Cardiac muscle cell (in vitro differentiated cells and primary cell): ENCODE data around the gene JUP. TPM values are rescaled to one million over a fixed set of nuclear protein-coding genes. Genes with fewer than 3 reads are reported as not detected.

Source experiments
- DNase-seq, 2 donors: peaks; one replicate each; pipeline versions ENCODE4 v3.0.0 to v3.0.0-alpha.2; 2010 to 2017; ENCODE audit warnings: low read depth in 1 of 2, low spot score in 1 of 2
- H3K27ac ChIP-seq: fragments of 200-600 bp; sonication (generic); 2 replicates; pipeline ENCODE4 v1.5.1; 2016
- H3K27me3 ChIP-seq: fragments of 200-600 bp; sonication (generic); 2 replicates; pipeline ENCODE4 v1.6.0; 2016; ENCODE audit warnings: control low read depth
- H3K36me3 ChIP-seq: fragments of 200-600 bp; sonication (generic); 2 replicates; pipeline ENCODE4 v1.5.1; 2016; ENCODE audit warnings: control low read depth
- H3K4me1 ChIP-seq: fragments of 200-600 bp; sonication (generic); 2 replicates; pipeline ENCODE4 v1.8.1; 2017; ENCODE audit warnings: low read depth, mild to moderate bottlenecking, mixed run types
- H3K4me3 ChIP-seq: fragments of 200-600 bp; sonication (generic); 2 replicates; pipeline ENCODE4 v1.5.1; 2016; ENCODE audit warnings: mild to moderate bottlenecking
- H3K9me3 ChIP-seq: fragments of 200-600 bp; sonication (generic); 2 replicates; pipeline ENCODE4 v1.5.1; 2017; ENCODE audit warnings: low read depth, mild to moderate bottlenecking, control low read depth
- CTCF ChIP-seq: IDR thresholded peaks from 2 replicates; pipeline ENCODE4 v1.5.1; 2012; ENCODE audit warnings: low read depth, mild to moderate bottlenecking, low read length
- polyA plus RNA-seq: library from polyadenylated mRNA; unstranded; fragments of >200 nt; fragmentation: Nextera tagmentation; extraction: Ambion mirVana; gene quantifications from 2 replicates; pipeline ENCODE4 v1.2.1, GENCODE V29; 2016
- total RNA-seq: library from RNA; depleted of rRNA; stranded (reverse); fragments of >200 nt; gene quantifications from 2 replicates; pipeline ENCODE4 v1.2.3, GENCODE V29; 2016

JUP gene
- total and polyA plus RNA-seq, 2 experiments from 2014 or later = 160 to 296 TPM

GRCh38 chr17:41739661-41740352 lies 46.7 kb downstream of the JUP start:
- Histone ChIP-seq H3K4me1 (peaks cover 2% of the 10 kb centered on the region), H3K27ac (no peak overlapping the region), H3K27me3 (peaks cover 31% of the 10 kb centered on the region), H3K36me3 (no peaks in the 10 kb centered on the region), H3K9me3 (no peaks in the 10 kb centered on the region), H3K4me3 (no peak overlapping the region)
- no peak for TF ChIP-seq CTCF
- no peak for DNase-seq

GRCh38 chr17:41738801-41739112 lies 47.8 kb downstream of the JUP start:
- Histone ChIP-seq H3K9me3 (no peaks in the 10 kb centered on the region), H3K4me1 (peaks cover 3% of the 10 kb centered on the region), H3K36me3 (no peaks in the 10 kb centered on the region), H3K27me3 (peaks cover 41% of the 10 kb centered on the region), H3K27ac (no peak overlapping the region), H3K4me3 (no peak overlapping the region)
- no peak for DNase-seq
- no peak for TF ChIP-seq CTCF

- H3K27me3 ChIP-seq = peaks cover 46% of the 10 kb centered on the region
- DNase-seq = peak; percentile 83 to 86
- TF ChIP-seq CTCF = peak; percentile 95
- no peaks in the 10 kb centered on the region for H3K36me3 ChIP-seq
- peaks cover 6% of the 10 kb centered on the region for H3K4me1 ChIP-seq
- H3K27ac ChIP-seq = no peak overlapping the region
- no peak overlapping the region for H3K4me3 ChIP-seq
- H3K9me3 ChIP-seq = no peaks in the 10 kb centered on the region
Measured at GRCh38 chr17:41738077-41738800, 48.3 kb downstream of the JUP start.

GRCh38 chr17:41737680-41738023 lies 48.9 kb downstream of the JUP start:
- H3K27ac ChIP-seq = no peak overlapping the region
- H3K4me1 ChIP-seq = peaks cover 6% of the 10 kb centered on the region
- no peaks in the 10 kb centered on the region for H3K36me3 ChIP-seq
- H3K27me3 ChIP-seq = peaks cover 52% of the 10 kb centered on the region
- H3K9me3 ChIP-seq = no peaks in the 10 kb centered on the region
- H3K4me3 ChIP-seq = no peak overlapping the region
- DNase-seq = no peak
- TF ChIP-seq CTCF = no peak

- Histone ChIP-seq H3K36me3 (no peaks in the 10 kb centered on the region), H3K27me3 (peaks cover 57% of the 10 kb centered on the region), H3K4me1 (peaks cover 6% of the 10 kb centered on the region), H3K4me3 (no peak overlapping the region), H3K9me3 (no peaks in the 10 kb centered on the region), H3K27ac (no peak overlapping the region)
- TF ChIP-seq CTCF = no peak
- DNase-seq = no peak
Measured at GRCh38 chr17:41736983-41737679, 49.4 kb downstream of the JUP start.
